ENCODE measurements around the gene ACTMAP. TPM values are rescaled to one million over a fixed set of nuclear protein-coding genes. Genes with fewer than 3 reads are reported as not detected.
"Not testable (repeated sequence)": the region's sequence is repeated elsewhere in the genome, so short reads cannot be mapped to it uniquely, and the experiment has no call there.

ACTMAP gene
- total RNA-seq, 1 experiment from 2014 or later, result 17.8 TPM

DNA sequence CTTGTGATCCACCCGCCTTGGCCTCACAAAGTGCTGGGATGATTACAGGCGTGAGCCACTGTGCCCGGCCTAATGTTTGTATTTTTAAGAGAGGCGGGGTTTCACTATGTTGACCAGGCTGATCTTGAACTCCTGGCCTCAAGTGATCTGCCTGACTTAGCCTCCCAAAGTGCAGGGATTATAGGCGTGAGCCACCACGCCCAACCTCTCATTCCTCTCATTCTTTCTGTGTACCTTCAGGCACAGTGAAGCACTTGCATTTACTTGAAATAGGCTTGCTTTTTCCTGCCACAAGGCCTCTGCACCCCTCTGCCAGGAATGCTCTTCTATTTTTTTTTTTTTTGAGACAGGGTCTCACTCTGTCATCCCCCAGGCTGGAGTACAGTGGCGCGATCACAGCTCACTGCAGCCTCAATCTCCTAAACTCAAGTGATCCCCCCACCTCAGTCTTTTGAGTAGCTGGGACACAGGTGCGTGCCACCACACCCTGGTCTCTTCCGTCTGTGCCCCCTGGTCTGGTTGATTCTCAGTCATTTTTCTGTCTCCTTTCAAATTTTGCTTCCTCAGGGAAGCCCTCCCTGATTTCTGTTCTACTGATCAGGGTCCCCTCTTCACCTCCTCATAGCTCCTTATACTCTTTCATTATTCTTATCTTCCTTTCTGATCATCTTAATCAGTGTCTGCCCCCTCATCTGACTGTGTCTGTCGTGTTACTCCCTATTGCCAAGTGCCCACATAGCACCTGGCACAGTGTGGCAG lies 15.1 kb downstream of the ACTMAP start:
- Mint-ChIP-seq H3K4me1 (ENCODE audit: low read depth, unreplicated experiment) (peaks cover 9% of the 10 kb centered on the region), H3K27ac (ENCODE audit: unreplicated experiment) (no peak overlapping the region), H3K4me3 (ENCODE audit: low read depth, unreplicated experiment) (no peak overlapping the region), H3K36me3 (ENCODE audit: insufficient read depth, unreplicated experiment) (peaks cover 91% of the 10 kb centered on the region), H3K27me3 (ENCODE audit: unreplicated experiment) (no peaks in the 10 kb centered on the region), H3K9me3 (ENCODE audit: low read depth, unreplicated experiment) (no peaks in the 10 kb centered on the region)
- no peak for DNase-seq
- TF ChIP-seq, protein P1, sequence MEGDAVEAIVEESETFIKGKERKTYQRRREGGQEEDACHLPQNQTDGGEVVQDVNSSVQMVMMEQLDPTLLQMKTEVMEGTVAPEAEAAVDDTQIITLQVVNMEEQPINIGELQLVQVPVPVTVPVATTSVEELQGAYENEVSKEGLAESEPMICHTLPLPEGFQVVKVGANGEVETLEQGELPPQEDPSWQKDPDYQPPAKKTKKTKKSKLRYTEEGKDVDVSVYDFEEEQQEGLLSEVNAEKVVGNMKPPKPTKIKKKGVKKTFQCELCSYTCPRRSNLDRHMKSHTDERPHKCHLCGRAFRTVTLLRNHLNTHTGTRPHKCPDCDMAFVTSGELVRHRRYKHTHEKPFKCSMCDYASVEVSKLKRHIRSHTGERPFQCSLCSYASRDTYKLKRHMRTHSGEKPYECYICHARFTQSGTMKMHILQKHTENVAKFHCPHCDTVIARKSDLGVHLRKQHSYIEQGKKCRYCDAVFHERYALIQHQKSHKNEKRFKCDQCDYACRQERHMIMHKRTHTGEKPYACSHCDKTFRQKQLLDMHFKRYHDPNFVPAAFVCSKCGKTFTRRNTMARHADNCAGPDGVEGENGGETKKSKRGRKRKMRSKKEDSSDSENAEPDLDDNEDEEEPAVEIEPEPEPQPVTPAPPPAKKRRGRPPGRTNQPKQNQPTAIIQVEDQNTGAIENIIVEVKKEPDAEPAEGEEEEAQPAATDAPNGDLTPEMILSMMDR (IDR thresholded peaks at IDR 0.05; ENCODE audit: unreplicated experiment), result no peak
- intact Hi-C loops (cut with micrococcal nuclease; ENCODE audit: unreplicated experiment), result no loop called here
- CTCF ChIA-PET, result no interaction called here
- BruUV-seq (replicated peaks), result no TSS peak

DNA sequence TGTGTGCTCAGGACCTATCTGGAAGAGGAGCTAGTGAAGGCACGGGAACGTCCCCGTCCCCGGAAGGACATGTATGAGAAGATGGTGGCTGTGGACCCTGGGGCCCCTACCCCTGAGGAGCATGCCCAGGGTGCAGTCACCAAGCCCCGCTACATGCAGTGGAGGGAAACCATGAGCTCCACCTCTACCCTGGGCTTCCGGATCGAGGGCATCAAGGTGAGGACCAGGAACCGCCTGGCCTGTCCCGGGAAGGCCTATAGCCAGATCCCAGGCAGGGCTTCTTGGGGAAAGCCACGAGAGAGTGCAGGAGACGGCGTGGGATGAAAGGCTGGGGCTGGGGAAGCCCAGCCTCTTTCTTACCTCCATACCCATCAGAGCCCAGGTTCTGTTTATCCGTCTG lies 17.1 kb downstream of the ACTMAP start:
- BruUV-seq (replicated peaks), result no TSS peak
- intact Hi-C loops (cut with micrococcal nuclease; ENCODE audit: unreplicated experiment), result no loop called here
- DNase-seq, result no peak
- TF ChIP-seq, protein P1 (IDR thresholded peaks at IDR 0.05; ENCODE audit: unreplicated experiment), result no peak
- H3K27ac Mint-ChIP-seq (ENCODE audit: unreplicated experiment), result no peak overlapping the region
- peaks cover 84% of the 10 kb centered on the region for H3K36me3 Mint-ChIP-seq (ENCODE audit: insufficient read depth, unreplicated experiment)
- H3K27me3 Mint-ChIP-seq (ENCODE audit: unreplicated experiment), result no peaks in the 10 kb centered on the region
- CTCF ChIA-PET, result interaction anchor here (0.6 kb wide), 2 partner anchors 326 to 687 kb away, joined by 4 to 5 read pairs; no protein-coding TSS in a partner anchor
- H3K4me3 Mint-ChIP-seq (ENCODE audit: low read depth, unreplicated experiment), result no peak overlapping the region
- peaks cover 9% of the 10 kb centered on the region for H3K4me1 Mint-ChIP-seq (ENCODE audit: low read depth, unreplicated experiment)
- no peaks in the 10 kb centered on the region for H3K9me3 Mint-ChIP-seq (ENCODE audit: low read depth, unreplicated experiment)

DNA sequence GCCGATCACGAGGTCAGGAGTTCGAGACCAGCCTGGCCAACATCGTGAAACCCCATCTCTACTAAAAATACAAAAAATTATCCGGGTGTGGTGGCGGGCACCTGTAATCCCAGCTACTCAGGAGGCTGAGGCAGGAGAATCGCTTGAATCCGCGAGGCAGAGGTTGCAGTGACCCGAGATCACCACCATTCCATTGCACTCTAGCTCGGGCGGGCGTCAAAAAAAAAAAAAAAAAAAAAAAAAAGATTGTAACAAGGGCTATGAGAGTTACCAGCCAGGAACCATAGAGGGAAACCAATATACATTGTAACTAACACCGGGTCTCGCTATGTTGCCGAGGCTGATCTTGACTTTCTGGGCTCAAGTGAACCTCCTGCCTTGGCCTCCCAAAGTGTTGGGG lies 18.0 kb downstream of the ACTMAP start:
- CTCF ChIA-PET; H3K27ac Mint-ChIP-seq (ENCODE audit: unreplicated experiment); BruUV-seq (replicated peaks); H3K27me3 Mint-ChIP-seq (ENCODE audit: unreplicated experiment); H3K4me3 Mint-ChIP-seq (ENCODE audit: low read depth, unreplicated experiment); intact Hi-C loops (cut with micrococcal nuclease; ENCODE audit: unreplicated experiment); DNase-seq; H3K9me3 Mint-ChIP-seq (ENCODE audit: low read depth, unreplicated experiment); H3K4me1 Mint-ChIP-seq (ENCODE audit: low read depth, unreplicated experiment): not testable (repeated sequence)
- peaks cover 84% of the 10 kb centered on the region for H3K36me3 Mint-ChIP-seq (ENCODE audit: insufficient read depth, unreplicated experiment)

DNA sequence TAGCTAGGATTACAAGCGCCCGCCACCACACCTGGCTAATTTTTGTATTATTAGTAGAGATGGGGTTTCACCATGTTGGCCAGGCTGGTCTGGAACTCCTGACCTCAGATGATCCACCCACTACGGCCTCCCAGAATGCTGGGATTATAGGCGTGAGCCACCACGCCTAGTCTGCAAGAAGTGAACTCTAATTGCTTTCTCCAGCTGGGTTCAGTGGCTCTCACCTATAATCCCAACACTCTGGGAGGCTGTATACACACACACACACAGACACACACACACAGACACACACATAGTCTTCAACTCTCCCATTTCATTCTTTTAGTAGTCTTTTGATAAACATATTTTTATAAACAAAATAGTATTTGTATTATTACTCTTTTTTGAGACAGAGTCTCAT lies 20.2 kb downstream of the ACTMAP start:
- H3K27ac Mint-ChIP-seq (ENCODE audit: unreplicated experiment); H3K27me3 Mint-ChIP-seq (ENCODE audit: unreplicated experiment); H3K4me3 Mint-ChIP-seq (ENCODE audit: low read depth, unreplicated experiment); H3K9me3 Mint-ChIP-seq (ENCODE audit: low read depth, unreplicated experiment); H3K4me1 Mint-ChIP-seq (ENCODE audit: low read depth, unreplicated experiment); DNase-seq; BruUV-seq (replicated peaks); CTCF ChIA-PET; intact Hi-C loops (cut with micrococcal nuclease; ENCODE audit: unreplicated experiment): not testable (repeated sequence)
- peaks cover 86% of the 10 kb centered on the region for H3K36me3 Mint-ChIP-seq (ENCODE audit: insufficient read depth, unreplicated experiment)

DNA sequence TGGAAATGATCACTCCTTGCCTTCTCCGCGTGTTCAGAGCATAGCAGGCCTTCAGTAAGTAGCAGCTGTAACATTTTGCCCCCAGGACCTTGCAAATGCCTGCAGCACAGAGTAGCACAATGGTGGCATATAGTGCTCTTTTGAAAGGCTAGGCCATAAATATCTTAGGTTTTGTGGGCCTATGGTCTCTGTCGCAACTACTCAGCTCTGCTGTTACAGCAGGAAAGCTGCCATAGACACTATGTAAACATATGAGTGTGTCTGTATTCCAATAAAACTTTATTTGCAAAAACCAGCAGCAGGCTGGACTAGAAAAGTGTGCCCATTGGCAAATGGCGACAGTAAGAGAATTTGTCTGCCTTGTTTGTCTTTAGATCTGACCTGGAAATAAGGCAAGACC lies 24.0 kb downstream of the ACTMAP start:
- Mint-ChIP-seq H3K4me1 (ENCODE audit: low read depth, unreplicated experiment) (peaks cover 21% of the 10 kb centered on the region), H3K4me3 (ENCODE audit: low read depth, unreplicated experiment) (no peak overlapping the region), H3K27ac (ENCODE audit: unreplicated experiment) (no peak overlapping the region), H3K27me3 (ENCODE audit: unreplicated experiment) (no peaks in the 10 kb centered on the region), H3K36me3 (ENCODE audit: insufficient read depth, unreplicated experiment) (peaks cover 82% of the 10 kb centered on the region), H3K9me3 (ENCODE audit: low read depth, unreplicated experiment) (peaks cover 3% of the 10 kb centered on the region)
- intact Hi-C loops (cut with micrococcal nuclease; ENCODE audit: unreplicated experiment), result no loop called here
- BruUV-seq (replicated peaks), result no TSS peak
- no peak for DNase-seq
- CTCF ChIA-PET, result no interaction called here
- TF ChIP-seq, protein P1 (IDR thresholded peaks at IDR 0.05; ENCODE audit: unreplicated experiment), result no peak

All from Calu3 (cell line).